HG03558 (cell line): ENCODE data around the gene SLC31A1.

Experiments used
- ATAC-seq: cut with Tn5 transposase; IDR thresholded peaks from one replicate; pipeline ENCODE4 v1.9.1; 2021; ENCODE audit warnings: moderate number of reproducible peaks; ENCODE audit not compliant: unreplicated experiment; ENCODE audit errors: extremely low read depth

Gene SLC31A1

DNA sequence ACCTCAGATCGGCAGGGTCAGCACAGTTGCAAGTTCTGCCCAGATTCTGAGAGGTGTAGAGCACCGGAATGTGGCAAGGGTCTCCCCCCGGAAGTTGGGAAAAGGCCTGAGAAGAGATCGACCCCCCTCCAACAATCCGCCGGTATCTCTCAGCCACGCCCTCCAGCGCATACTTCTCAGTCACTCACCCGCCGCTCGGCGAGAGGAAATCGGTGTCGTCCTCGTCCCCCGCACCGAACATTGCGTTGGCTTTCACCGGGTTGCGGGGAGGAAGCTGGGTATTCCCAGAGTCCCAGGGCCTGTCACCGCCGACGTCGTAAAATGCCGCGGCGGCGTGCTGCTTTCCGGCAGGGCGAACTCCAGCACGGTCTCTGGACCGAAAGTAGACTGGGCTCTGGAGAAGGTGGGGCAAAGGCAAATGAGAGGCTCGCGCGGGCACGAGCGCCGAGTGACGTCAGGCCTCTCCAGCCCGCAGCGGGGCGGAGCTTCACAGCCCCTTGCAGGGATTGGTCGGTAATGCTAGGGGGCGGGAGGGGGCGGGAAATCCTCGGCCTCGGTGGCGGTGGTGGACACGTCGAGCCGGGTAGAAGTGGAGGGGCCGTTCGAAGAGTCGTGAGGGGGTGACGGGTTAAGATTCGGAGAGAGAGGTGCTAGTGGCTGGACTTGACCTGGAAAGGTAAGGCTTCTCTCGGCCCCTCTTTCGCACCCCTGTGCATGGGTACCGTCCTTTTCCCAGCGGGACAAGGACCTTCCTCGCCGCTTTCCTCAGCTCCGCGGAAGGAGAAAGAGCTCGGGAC lies at the start of gene SLC31A1, which contains the start of gene FKBP15:
TSS of gene SLC31A1 (plus strand) at position 542 of the 797 bp plus-strand sequence. CDS start 34,605 bp downstream, outside the sequence.
TSS of gene FKBP15 (minus strand) at position 275 of the 797 bp plus-strand sequence. CDS start at position 241, 34 bp downstream.
- peak; percentile 67 for ATAC-seq

DNA sequence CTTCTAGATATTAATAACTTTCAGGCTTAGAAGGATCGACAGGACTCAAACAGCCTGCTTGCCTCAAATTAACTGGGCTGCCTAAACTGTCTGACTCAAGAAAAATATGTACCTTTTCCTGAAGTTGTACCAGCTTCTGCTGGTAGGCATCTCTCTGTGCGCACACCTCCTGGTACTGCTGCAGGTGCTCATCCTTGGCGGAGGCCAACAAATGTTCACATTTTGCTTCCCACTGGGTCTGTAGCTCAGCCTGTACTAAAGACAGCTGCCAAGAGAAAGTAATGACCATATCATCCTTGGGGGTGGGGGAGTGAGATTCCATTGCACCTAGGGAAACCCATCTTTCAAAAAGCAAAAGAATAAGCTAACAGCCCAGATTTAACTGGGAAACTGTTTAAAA lies 48.0 kb upstream of the SLC31A1 start:
- ATAC-seq = no peak

DNA sequence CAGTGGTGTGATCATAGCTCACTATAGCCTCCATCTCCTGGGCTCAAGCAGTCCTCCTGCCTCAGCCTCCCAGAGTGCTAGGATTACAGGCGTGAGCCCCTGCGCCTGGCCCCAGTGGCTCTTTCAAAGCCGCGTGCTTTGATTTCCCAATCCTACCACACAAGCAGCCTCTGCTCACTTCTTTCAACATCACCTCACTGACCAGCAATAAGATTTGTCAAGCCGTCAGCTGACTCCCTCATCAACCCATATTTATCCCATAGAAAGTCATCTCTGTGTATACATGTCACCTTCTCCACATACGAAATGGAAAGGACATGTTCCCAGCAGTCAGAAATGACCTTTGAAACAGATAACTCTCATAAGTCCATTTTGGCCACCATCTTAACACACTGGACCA lies 44.5 kb upstream of the SLC31A1 start:
- no peak for ATAC-seq

- ATAC-seq = no peak
Observed at GRCh38 chr9:113177251-113177650, 44.1 kb upstream of the SLC31A1 start.

- no peak for ATAC-seq
Observed at GRCh38 chr9:113178087-113178486, 43.3 kb upstream of the SLC31A1 start.

- ATAC-seq = no peak
Observed at GRCh38 chr9:113179839-113180238, 41.5 kb upstream of the SLC31A1 start.

- no peak for ATAC-seq
Observed at GRCh38 chr9:113181165-113181564, 40.2 kb upstream of the SLC31A1 start.

DNA sequence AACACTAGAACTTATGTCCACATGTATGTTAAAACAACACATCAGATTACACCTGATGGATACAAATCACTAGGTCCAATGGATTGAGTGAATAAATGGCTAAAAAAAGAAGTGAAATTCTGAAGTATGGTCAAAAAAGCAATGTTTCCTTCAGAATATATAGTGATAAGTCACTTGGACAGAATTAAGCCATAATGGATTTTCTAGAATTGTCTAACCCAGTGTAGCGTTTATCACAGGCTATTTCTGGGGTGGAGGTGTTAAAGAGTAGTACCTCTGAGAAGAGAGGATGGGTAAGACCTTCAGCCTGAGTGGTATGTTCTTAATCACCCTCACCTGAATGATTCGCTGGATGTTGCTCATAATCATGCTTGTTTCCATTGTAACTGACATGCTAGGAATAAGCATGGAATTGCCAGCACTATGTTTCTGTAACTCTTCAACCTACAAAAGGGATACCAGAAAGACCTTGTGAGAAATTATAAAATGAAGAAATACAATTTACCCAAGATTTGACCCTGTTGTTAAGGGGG lies 37.3 kb upstream of the SLC31A1 start:
- no peak for ATAC-seq

- no peak for ATAC-seq
Observed at GRCh38 chr9:113184539-113184938, 36.8 kb upstream of the SLC31A1 start.

GRCh38 chr9:113185271-113185670 lies 36.1 kb upstream of the SLC31A1 start:
- ATAC-seq = no peak

GRCh38 chr9:113186137-113186755 lies 35.1 kb upstream of the SLC31A1 start:
- no peak for ATAC-seq

- ATAC-seq = no peak
Observed at GRCh38 chr9:113187929-113188595, 33.3 kb upstream of the SLC31A1 start.

GRCh38 chr9:113192455-113192854 lies 28.9 kb upstream of the SLC31A1 start:
- no peak for ATAC-seq

DNA sequence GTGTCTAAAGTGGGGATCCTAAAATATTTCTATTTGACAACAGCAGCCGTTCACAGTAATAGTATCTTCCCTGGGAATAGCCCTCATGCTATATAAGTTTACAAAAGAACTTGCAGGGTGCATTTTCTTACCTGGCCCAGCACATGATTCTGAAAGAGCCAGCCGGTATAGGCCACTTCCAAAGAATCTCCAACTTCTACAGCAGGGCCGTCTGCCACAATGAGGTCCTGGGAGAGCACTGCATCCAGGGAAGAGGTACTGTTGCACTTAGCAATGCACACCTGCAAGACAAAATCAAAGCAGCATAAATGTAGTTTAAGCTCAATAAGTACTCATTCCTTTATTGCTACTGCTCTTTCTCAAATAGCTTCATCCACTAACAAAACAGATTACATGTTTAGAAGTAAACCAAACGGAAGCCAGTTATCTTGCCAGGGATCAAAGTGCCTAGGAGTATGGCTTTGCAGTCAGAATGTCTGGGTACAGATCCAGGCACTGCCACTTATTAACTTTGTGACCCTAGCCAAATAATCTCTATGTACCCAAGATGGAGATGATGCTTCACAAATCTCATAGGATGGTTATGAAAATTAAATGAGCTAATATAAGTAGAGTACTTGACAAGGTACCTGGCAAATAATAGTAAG lies 21.5 kb upstream of the SLC31A1 start:
- ATAC-seq = no peak

DNA sequence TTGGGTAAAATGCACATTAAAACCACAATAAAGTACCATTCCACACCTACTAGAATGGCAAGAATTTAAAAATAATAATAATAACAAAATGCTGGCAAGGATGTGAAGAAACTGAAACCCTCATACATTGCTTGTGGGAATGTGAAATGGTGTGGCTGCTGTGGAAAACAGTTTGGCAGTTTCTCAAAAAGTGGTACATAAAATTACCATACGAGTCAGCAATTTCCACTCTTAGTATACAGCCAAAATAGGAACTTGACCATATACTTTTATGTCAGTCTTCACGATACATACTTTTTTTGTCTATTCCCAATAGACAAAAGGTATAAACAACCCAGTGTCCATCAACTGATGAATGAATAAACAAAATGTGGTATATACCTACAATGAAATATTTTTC lies 15.9 kb upstream of the SLC31A1 start:
- ATAC-seq = no peak

- no peak for ATAC-seq
Observed at GRCh38 chr9:113205861-113206260, 15.5 kb upstream of the SLC31A1 start.

GRCh38 chr9:113210815-113211214 lies 10.5 kb upstream of the SLC31A1 start:
- ATAC-seq = no peak

DNA sequence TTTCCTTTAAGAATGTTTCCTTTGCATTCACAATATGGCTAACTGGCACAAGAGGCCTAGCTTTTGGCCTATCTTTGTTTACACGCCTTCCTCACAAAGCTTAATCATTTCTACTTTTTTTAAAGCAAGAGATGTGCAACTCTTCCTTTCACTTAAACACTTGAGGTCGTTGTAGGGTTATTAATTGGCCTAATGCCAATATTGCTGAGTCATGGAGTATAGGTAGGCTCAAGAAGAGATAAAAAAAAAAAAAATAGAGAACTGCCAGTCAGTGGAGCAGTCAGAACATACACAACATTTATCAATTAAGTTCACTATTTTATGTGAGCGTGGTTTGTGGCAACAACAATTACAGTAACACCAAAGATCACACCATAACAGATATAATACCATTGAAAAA lies 6.2 kb upstream of the SLC31A1 start:
- ATAC-seq = no peak

DNA sequence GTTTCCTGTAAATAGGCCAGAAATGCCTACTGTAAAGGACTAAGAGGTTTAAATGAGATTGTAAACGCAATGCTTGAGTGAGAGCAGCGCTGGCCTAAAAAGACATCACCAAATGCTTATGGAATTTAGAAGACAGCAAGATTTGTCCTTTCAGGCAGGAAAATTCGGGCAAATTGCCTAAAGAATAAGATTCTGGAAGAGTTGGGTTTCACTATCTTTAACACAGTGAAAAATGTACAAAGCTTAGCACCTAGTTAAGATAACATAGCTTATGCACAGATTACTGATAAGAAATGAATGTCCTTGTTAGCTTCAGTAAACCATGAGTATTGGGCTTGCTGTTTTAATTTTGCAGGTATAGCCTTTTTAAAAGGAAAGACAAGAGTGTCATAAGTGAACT lies 4.9 kb upstream of the SLC31A1 start:
- ATAC-seq = no peak

GRCh38 chr9:113219186-113219936 lies 2.0 kb upstream of the SLC31A1 start:
- ATAC-seq = peak; percentile 36
